PC-9 (cell line): ENCODE measurements around the gene ANKRD6. TPM values are rescaled to one million over a fixed set of nuclear protein-coding genes. Genes with fewer than 3 reads are reported as not detected.

ENCODE experiments used
- BruUV-seq: library from RNA; stranded (reverse); fragments of 400-500 nt; replicated peaks from 2 replicates; lab custom pipeline; 2021; lab: Mats Ljungman, UMichigan
- CTCF ChIA-PET: fragments of 300-600 bp; sonication (Branson Sonifier 250); formaldehyde crosslinking; loops from one replicate; lab custom pipeline; 2022; ENCODE audit warnings: antibody characterized with exemption; lab: Charles Lee
- POLR2A ChIA-PET: fragments of 300-600 bp; sonication (Branson Sonifier 250); formaldehyde crosslinking; loops from one replicate; lab custom pipeline; 2022; ENCODE audit warnings: antibody characterized with exemption; ENCODE audit not compliant: unreplicated experiment; lab: Charles Lee
- DNase-seq, 2 experiments: peaks; one replicate each; pipeline versions ENCODE4 v3.0.0 to v3.0.0-alpha.2; 2015 to 2022; ENCODE audit warnings: mixed read lengths in 1 of 2
- H2AFZ ChIP-seq: fragments of 200-600 bp; sonication (generic); 2 replicates; pipeline ENCODE4 v1.8.1; 2017; ENCODE audit warnings: antibody characterized with exemption
- H3F3A ChIP-seq: fragments of 200-600 bp; sonication (generic); 2 replicates; pipeline ENCODE4 v1.8.1; 2017; ENCODE audit warnings: antibody characterized with exemption, mild to moderate bottlenecking, low read depth; ENCODE audit not compliant: insufficient read depth
- H3K27ac ChIP-seq: fragments of 200-600 bp; sonication (generic); 2 replicates; pipeline ENCODE4 v1.6.1; 2016; ENCODE audit warnings: mixed run types
- H3K27me3 ChIP-seq: fragments of 200-600 bp; sonication (generic); 2 replicates; pipeline ENCODE4 v1.6.1; 2016; ENCODE audit warnings: low read depth, mixed run types; ENCODE audit not compliant: insufficient read depth
- H3K36me3 ChIP-seq: fragments of 200-600 bp; sonication (generic); 2 replicates; pipeline ENCODE4 v1.6.1; 2016; ENCODE audit warnings: low read depth, mixed run types
- H3K4me1 ChIP-seq: fragments of 200-600 bp; sonication (generic); replicated peaks from 2 replicates; pipeline ENCODE4 v1.6.1; 2016; ENCODE audit warnings: mixed run types; ENCODE audit not compliant: insufficient read depth
- H3K4me2 ChIP-seq: fragments of 200-600 bp; sonication (generic); 2 replicates; pipeline ENCODE4 v1.6.1; 2017; ENCODE audit warnings: mixed run types
- H3K4me3 ChIP-seq: fragments of 200-600 bp; sonication (generic); 2 replicates; pipeline ENCODE4 v1.6.1; 2016; ENCODE audit warnings: mixed run types
- H3K79me2 ChIP-seq: fragments of 200-600 bp; sonication (generic); 2 replicates; pipeline ENCODE4 v1.6.1; 2017; ENCODE audit warnings: low read depth, mixed run types
- H3K9me2 ChIP-seq: fragments of 200-600 bp; sonication (generic); 2 replicates; pipeline ENCODE4 v1.8.1; 2017; ENCODE audit warnings: mild to moderate bottlenecking; ENCODE audit not compliant: insufficient read depth
- H3K9me3 ChIP-seq: fragments of 200-600 bp; sonication (generic); 2 replicates; pipeline ENCODE4 v1.8.1; 2016; ENCODE audit warnings: low read depth; ENCODE audit not compliant: insufficient read depth
- H4K20me1 ChIP-seq: fragments of 200-600 bp; sonication (generic); 2 replicates; pipeline ENCODE4 v1.8.1; 2017; ENCODE audit not compliant: insufficient read depth
- CTCF ChIP-seq: fragments of 200-600 bp; sonication (generic); conservative IDR thresholded peaks from 2 replicates; pipeline ENCODE4 v1.6.1; 2017; ENCODE audit warnings: mixed run types, antibody characterized with exemption, mild to moderate bottlenecking, moderate library complexity
- EZH2 ChIP-seq: fragments of 200-600 bp; sonication (generic); IDR thresholded peaks from 2 replicates; pipeline ENCODE4 v1.8.0; 2017; ENCODE audit warnings: antibody characterized with exemption, low read depth
- intact Hi-C: fragments of 100-400 bp; cut with micrococcal nuclease; formaldehyde crosslinking; loops from one replicate; pipeline ENCODE4 v1.10.0; 2022; ENCODE audit not compliant: unreplicated experiment
- total RNA-seq: library from RNA; stranded (reverse); gene quantifications from 2 replicates; pipeline ENCODE4 v1.2.3, GENCODE V29; 2021

The ANKRD6 gene
- total RNA-seq, 1 experiment from 2014 or later: 1.8 TPM

- H4K20me1 ChIP-seq: no peaks in the 10 kb centered on the region
- intact Hi-C loops: no loop called here
- no peaks in the 10 kb centered on the region for H3K4me1 ChIP-seq
- no peaks in the 10 kb centered on the region for H3K27me3 ChIP-seq
- H3K27ac ChIP-seq: no peak overlapping the region
- no peak for DNase-seq
- BruUV-seq: no TSS peak
- CTCF ChIA-PET: no interaction called here
- no peak overlapping the region for H3K4me3 ChIP-seq
- H3K79me2 ChIP-seq: no peaks in the 10 kb centered on the region
- no peaks in the 10 kb centered on the region for H3K9me2 ChIP-seq
- H2AFZ ChIP-seq: no peak overlapping the region
- H3K4me2 ChIP-seq: no peak overlapping the region
- TF ChIP-seq EZH2 (no peak), CTCF (no peak)
- H3K36me3 ChIP-seq: no peaks in the 10 kb centered on the region
- POLR2A ChIA-PET: no interaction called here
- no peaks in the 10 kb centered on the region for H3K9me3 ChIP-seq
- H3F3A ChIP-seq: no peaks in the 10 kb centered on the region
Measured at GRCh38 chr6:89489078-89489477, 56.1 kb downstream of the ANKRD6 start.

- Histone ChIP-seq H3K9me3 (no peaks in the 10 kb centered on the region), H3K27me3 (no peaks in the 10 kb centered on the region), H3K9me2 (no peaks in the 10 kb centered on the region), H4K20me1 (no peaks in the 10 kb centered on the region), H3K4me3 (no peak overlapping the region), H2AFZ (no peak overlapping the region), H3K36me3 (no peaks in the 10 kb centered on the region), H3F3A (no peaks in the 10 kb centered on the region), H3K4me2 (no peak overlapping the region), H3K4me1 (no peaks in the 10 kb centered on the region), H3K27ac (no peak overlapping the region), H3K79me2 (no peaks in the 10 kb centered on the region)
- BruUV-seq: no TSS peak
- TF ChIP-seq CTCF: no peak
- TF ChIP-seq EZH2: no peak
- intact Hi-C loops: no loop called here
- DNase-seq: no peak
- POLR2A ChIA-PET: no interaction called here
- CTCF ChIA-PET: no interaction called here
Measured at GRCh38 chr6:89492025-89492640, 59.2 kb downstream of the ANKRD6 start.

- Histone ChIP-seq H3K27me3 (no peaks in the 10 kb centered on the region), H3K4me2 (no peak overlapping the region), H3K27ac (no peak overlapping the region), H3F3A (no peaks in the 10 kb centered on the region), H3K4me3 (no peak overlapping the region), H3K9me2 (no peaks in the 10 kb centered on the region), H3K4me1 (no peaks in the 10 kb centered on the region), H4K20me1 (no peaks in the 10 kb centered on the region), H3K9me3 (no peaks in the 10 kb centered on the region), H2AFZ (no peak overlapping the region), H3K79me2 (no peaks in the 10 kb centered on the region), H3K36me3 (no peaks in the 10 kb centered on the region)
- no peak for DNase-seq
- CTCF ChIA-PET: interaction anchor here (0.6 kb wide), 1 partner anchor 889 kb away, joined by 6 read pairs; no protein-coding TSS in a partner anchor
- POLR2A ChIA-PET: no interaction called here
- intact Hi-C loops: no loop called here
- TF ChIP-seq CTCF (no peak; the same call in 1 of the 2 replicates), EZH2 (no peak)
- BruUV-seq: no TSS peak
Measured at GRCh38 chr6:89494131-89494793, 61.3 kb downstream of the ANKRD6 start.
